Measurements from ENCODE around the gene AHCTF1. TPM values are rescaled to one million over a fixed set of nuclear protein-coding genes. Genes with fewer than 3 reads are reported as not detected.
"Not testable (repeated sequence)": the region's sequence is repeated elsewhere in the genome, so short reads cannot be mapped to it uniquely, and the experiment has no call there.

Gene AHCTF1
- total RNA-seq, 1 experiment from 2014 or later = 61.3 TPM

GRCh38 chr1:246923482-246923881 lies 8.3 kb downstream of the AHCTF1 start:
- peaks cover 33% of the 10 kb centered on the region for H3K36me3 Mint-ChIP-seq (ENCODE audit: insufficient read depth, unreplicated experiment)
- no peak overlapping the region for H3K27ac Mint-ChIP-seq (ENCODE audit: unreplicated experiment)
- H3K9me3 Mint-ChIP-seq (ENCODE audit: low read depth, unreplicated experiment) = peaks cover 7% of the 10 kb centered on the region
- peaks cover 8% of the 10 kb centered on the region for H3K4me1 Mint-ChIP-seq (ENCODE audit: low read depth, unreplicated experiment)
- H3K4me3 Mint-ChIP-seq (ENCODE audit: low read depth, unreplicated experiment) = no peak overlapping the region
- BruUV-seq (replicated peaks) = no TSS peak
- no peaks in the 10 kb centered on the region for H3K27me3 Mint-ChIP-seq (ENCODE audit: unreplicated experiment)
- intact Hi-C loops (cut with micrococcal nuclease; ENCODE audit: unreplicated experiment) = no loop called here
- DNase-seq = no peak
- no peak for TF ChIP-seq CTCF (IDR thresholded peaks at IDR 0.05; ENCODE audit: unreplicated experiment)
- CTCF ChIA-PET = no interaction called here

GRCh38 chr1:246921481-246921880 lies 10.3 kb downstream of the AHCTF1 start:
- CTCF ChIA-PET = no interaction called here
- Mint-ChIP-seq H3K4me3 (ENCODE audit: low read depth, unreplicated experiment) (no peak overlapping the region), H3K9me3 (ENCODE audit: low read depth, unreplicated experiment) (peaks cover 2% of the 10 kb centered on the region), H3K4me1 (ENCODE audit: low read depth, unreplicated experiment) (peaks cover 16% of the 10 kb centered on the region), H3K36me3 (ENCODE audit: insufficient read depth, unreplicated experiment) (peaks cover 22% of the 10 kb centered on the region), H3K27ac (ENCODE audit: unreplicated experiment) (no peak overlapping the region), H3K27me3 (ENCODE audit: unreplicated experiment) (no peaks in the 10 kb centered on the region)
- intact Hi-C loops (cut with micrococcal nuclease; ENCODE audit: unreplicated experiment) = no loop called here
- DNase-seq = no peak
- BruUV-seq (replicated peaks) = no TSS peak
- no peak for TF ChIP-seq CTCF (IDR thresholded peaks at IDR 0.05; ENCODE audit: unreplicated experiment)

- BruUV-seq (replicated peaks) = no TSS peak
- intact Hi-C loops (cut with micrococcal nuclease; ENCODE audit: unreplicated experiment) = no loop called here
- CTCF ChIA-PET = no interaction called here
- no peaks in the 10 kb centered on the region for H3K27me3 Mint-ChIP-seq (ENCODE audit: unreplicated experiment)
- H3K9me3 Mint-ChIP-seq (ENCODE audit: low read depth, unreplicated experiment) = no peaks in the 10 kb centered on the region
- H3K4me1 Mint-ChIP-seq (ENCODE audit: low read depth, unreplicated experiment) = peaks cover 16% of the 10 kb centered on the region
- no peak for TF ChIP-seq CTCF (IDR thresholded peaks at IDR 0.05; ENCODE audit: unreplicated experiment)
- H3K36me3 Mint-ChIP-seq (ENCODE audit: insufficient read depth, unreplicated experiment) = peaks cover 24% of the 10 kb centered on the region
- DNase-seq = no peak
- no peak overlapping the region for H3K27ac Mint-ChIP-seq (ENCODE audit: unreplicated experiment)
- no peak overlapping the region for H3K4me3 Mint-ChIP-seq (ENCODE audit: low read depth, unreplicated experiment)
These were observed 11.8 kb downstream of the AHCTF1 start for GRCh38 chr1:246919902-246920301.

- H3K4me3 Mint-ChIP-seq (ENCODE audit: low read depth, unreplicated experiment); H3K4me1 Mint-ChIP-seq (ENCODE audit: low read depth, unreplicated experiment); H3K27me3 Mint-ChIP-seq (ENCODE audit: unreplicated experiment); H3K27ac Mint-ChIP-seq (ENCODE audit: unreplicated experiment); H3K9me3 Mint-ChIP-seq (ENCODE audit: low read depth, unreplicated experiment); BruUV-seq (replicated peaks); intact Hi-C loops (cut with micrococcal nuclease; ENCODE audit: unreplicated experiment); DNase-seq; CTCF ChIA-PET: not testable (repeated sequence)
- peaks cover 39% of the 10 kb centered on the region for H3K36me3 Mint-ChIP-seq (ENCODE audit: insufficient read depth, unreplicated experiment)
These were observed 15.5 kb downstream of the AHCTF1 start for GRCh38 chr1:246916026-246916923.

GRCh38 chr1:246907472-246907871 lies 24.3 kb downstream of the AHCTF1 start:
- no peaks in the 10 kb centered on the region for H3K27me3 Mint-ChIP-seq (ENCODE audit: unreplicated experiment)
- no peak overlapping the region for H3K27ac Mint-ChIP-seq (ENCODE audit: unreplicated experiment)
- TF ChIP-seq CTCF (IDR thresholded peaks at IDR 0.05; ENCODE audit: unreplicated experiment) = peak; percentile 15
- DNase-seq = peak; percentile 19
- intact Hi-C loops (cut with micrococcal nuclease; ENCODE audit: unreplicated experiment) = no loop called here
- BruUV-seq (replicated peaks) = no TSS peak
- no peaks in the 10 kb centered on the region for H3K4me1 Mint-ChIP-seq (ENCODE audit: low read depth, unreplicated experiment)
- H3K36me3 Mint-ChIP-seq (ENCODE audit: insufficient read depth, unreplicated experiment) = peaks cover 59% of the 10 kb centered on the region
- CTCF ChIA-PET = no interaction called here
- no peaks in the 10 kb centered on the region for H3K9me3 Mint-ChIP-seq (ENCODE audit: low read depth, unreplicated experiment)
- no peak overlapping the region for H3K4me3 Mint-ChIP-seq (ENCODE audit: low read depth, unreplicated experiment)
